Breast epithelium (tissue), 4 donors: Measurements from ENCODE around the gene CPLANE2. TPM values are rescaled to one million over a fixed set of nuclear protein-coding genes. Genes with fewer than 3 reads are reported as not detected.

Experiments used
- DNase-seq, 2 donors: peaks; one replicate each; pipeline ENCODE4 v3.0.0-alpha.2; 2019; ENCODE audit warnings: low spot score in 2 of 2
- H3K27ac ChIP-seq, 2 donors: fragments of 200-600 bp; sonication (generic) in 1 of 2; one replicate each; pipeline ENCODE4 v1.5.1; 2016 to 2019; ENCODE audit warnings: mild to moderate bottlenecking in 1 of 2
- H3K27me3 ChIP-seq, 2 donors: fragments of 200-600 bp; sonication (generic) in 1 of 2; one replicate each; pipeline versions ENCODE4 v1.5.1 to v1.6.0; 2017 to 2019; ENCODE audit warnings: control low read depth in 1 of 2, mild to moderate bottlenecking in 1 of 2
- H3K36me3 ChIP-seq: fragments of 200-600 bp; one replicate; pipeline ENCODE4 v1.5.1; 2019
- H3K4me1 ChIP-seq, 2 donors: fragments of 200-600 bp; sonication (generic); one replicate each; pipeline ENCODE4 v1.5.1; 2016 to 2019; ENCODE audit warnings: control low read depth in 1 of 2
- H3K4me3 ChIP-seq, 3 donors: fragments of 200-600 bp; sonication (generic); 1 replicate in 2 of 3; 2 replicates in 1 of 3; pipeline ENCODE4 v1.5.1; 2016 to 2019; ENCODE audit warnings: mild to moderate bottlenecking in 3 of 3, moderate library complexity in 2 of 3
- H3K9me3 ChIP-seq, 2 donors: fragments of 200-600 bp; sonication (generic) in 1 of 2; one replicate each; pipeline ENCODE4 v1.5.1; 2016 to 2019; ENCODE audit warnings: control low read depth in 1 of 2
- POLR2A ChIP-seq: fragments of 450-650 bp; IDR thresholded peaks from one replicate; pipeline ENCODE4 v1.6.1; 2016; ENCODE audit warnings: antibody characterized with exemption, mild to moderate bottlenecking, moderate library complexity
- POLR2AphosphoS5 ChIP-seq, 3 donors: sonication (generic); formaldehyde crosslinking; IDR thresholded peaks; one replicate each; pipeline ENCODE4 v1.6.1; 2017; ENCODE audit warnings: antibody characterized with exemption in 3 of 3
- intact Hi-C: fragments of 100-400 bp; cut with DNase I; formaldehyde crosslinking; loops from one replicate; pipeline ENCODE4 v1.15.1; 2023; ENCODE audit warnings: low total_unique reads
- total RNA-seq, 3 donors: library from RNA; depleted of rRNA; stranded (reverse); fragments of >200 nt; gene quantifications; one replicate each; pipeline ENCODE4 v1.1.0, GENCODE V29; 2016
- TF ChIP-seq, protein P1 (sequence below), 3 donors: fragments of 450-650 bp; IDR thresholded peaks; one replicate each; pipeline ENCODE4 v1.5.1; 2016 to 2017; ENCODE audit warnings: antibody characterized with exemption in 3 of 3, mild to moderate bottlenecking in 3 of 3, moderate library complexity in 3 of 3

Gene CPLANE2
- total RNA-seq, 3 donors from 2014 or later, result 4.3 to 9.5 (median 8.2) TPM

DNA sequence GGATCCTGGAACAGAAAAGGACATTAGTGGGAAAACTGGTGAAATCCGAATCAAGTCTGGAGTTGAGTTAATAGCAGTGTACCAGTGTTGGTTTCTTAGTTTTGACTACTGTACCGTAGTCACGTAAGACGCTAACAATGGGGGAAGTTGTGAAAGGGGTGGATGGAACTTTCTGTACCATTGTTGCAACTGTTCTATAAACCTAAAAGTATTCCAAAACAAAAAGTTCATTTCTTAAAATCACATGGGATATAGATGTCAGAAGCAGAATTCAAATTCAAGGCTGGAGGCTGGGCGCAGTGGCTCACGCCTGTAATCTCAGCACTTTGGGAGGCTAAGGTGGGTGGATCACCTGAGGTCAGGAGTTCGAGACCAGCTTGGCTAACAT, 41.5 kb downstream of the CPLANE2 start:
- H3K9me3 ChIP-seq, result no peaks in the 10 kb centered on the region
- no peaks in the 10 kb centered on the region for H3K4me1 ChIP-seq
- no peak overlapping the region for H3K4me3 ChIP-seq
- no peak for DNase-seq
- intact Hi-C loops, result no loop called here
- H3K27me3 ChIP-seq, result no peaks in the 10 kb centered on the region
- no peaks in the 10 kb centered on the region for H3K36me3 ChIP-seq
- H3K27ac ChIP-seq, result no peak overlapping the region
- no peak for TF ChIP-seq POLR2A
- TF ChIP-seq, protein P1, sequence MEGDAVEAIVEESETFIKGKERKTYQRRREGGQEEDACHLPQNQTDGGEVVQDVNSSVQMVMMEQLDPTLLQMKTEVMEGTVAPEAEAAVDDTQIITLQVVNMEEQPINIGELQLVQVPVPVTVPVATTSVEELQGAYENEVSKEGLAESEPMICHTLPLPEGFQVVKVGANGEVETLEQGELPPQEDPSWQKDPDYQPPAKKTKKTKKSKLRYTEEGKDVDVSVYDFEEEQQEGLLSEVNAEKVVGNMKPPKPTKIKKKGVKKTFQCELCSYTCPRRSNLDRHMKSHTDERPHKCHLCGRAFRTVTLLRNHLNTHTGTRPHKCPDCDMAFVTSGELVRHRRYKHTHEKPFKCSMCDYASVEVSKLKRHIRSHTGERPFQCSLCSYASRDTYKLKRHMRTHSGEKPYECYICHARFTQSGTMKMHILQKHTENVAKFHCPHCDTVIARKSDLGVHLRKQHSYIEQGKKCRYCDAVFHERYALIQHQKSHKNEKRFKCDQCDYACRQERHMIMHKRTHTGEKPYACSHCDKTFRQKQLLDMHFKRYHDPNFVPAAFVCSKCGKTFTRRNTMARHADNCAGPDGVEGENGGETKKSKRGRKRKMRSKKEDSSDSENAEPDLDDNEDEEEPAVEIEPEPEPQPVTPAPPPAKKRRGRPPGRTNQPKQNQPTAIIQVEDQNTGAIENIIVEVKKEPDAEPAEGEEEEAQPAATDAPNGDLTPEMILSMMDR (IDR thresholded peaks at IDR 0.05), result no peak
- TF ChIP-seq POLR2AphosphoS5 (IDR thresholded peaks at IDR 0.05), result no peak

DNA sequence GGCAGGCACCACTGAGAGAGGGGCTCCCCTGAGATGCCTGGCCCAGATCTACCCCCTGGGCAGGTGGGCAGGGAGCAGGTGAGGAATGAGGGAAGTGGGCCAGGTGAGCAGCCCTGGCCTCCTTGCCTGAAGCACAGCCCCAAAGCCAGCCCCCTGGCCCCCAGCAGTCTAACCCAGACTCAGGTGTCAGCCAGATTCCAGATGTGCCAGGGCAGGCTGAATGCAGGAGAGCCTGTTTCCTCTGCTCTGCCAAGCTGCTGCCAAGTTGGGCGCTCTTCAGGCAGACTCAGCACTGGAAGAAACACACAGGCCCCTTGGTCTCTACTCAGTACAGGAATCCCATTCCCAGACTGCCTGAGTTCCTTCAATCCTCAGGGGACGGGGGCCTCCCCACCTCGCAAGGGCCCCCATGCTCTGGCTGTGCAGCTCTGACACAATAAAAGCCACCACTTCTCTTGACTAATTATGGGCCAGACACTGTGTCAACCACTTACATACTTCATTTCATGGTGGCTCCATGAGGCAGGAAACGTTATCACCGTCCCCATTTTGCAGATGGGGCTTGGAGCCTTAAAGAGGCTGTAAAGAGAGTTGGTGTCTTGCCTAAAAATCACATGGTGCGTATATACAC, 45.0 kb downstream of the CPLANE2 start:
- intact Hi-C loops, result no loop called here
- DNase-seq, result no peak
- Histone ChIP-seq H3K4me1 (no peaks in the 10 kb centered on the region), H3K4me3 (no peak overlapping the region), H3K36me3 (no peaks in the 10 kb centered on the region), H3K9me3 (no peaks in the 10 kb centered on the region), H3K27ac (peak overlapping the region in 1 of 2 donors; percentile 36), H3K27me3 (no peaks in the 10 kb centered on the region)
- no peak for TF ChIP-seq POLR2AphosphoS5 (IDR thresholded peaks at IDR 0.05)
- TF ChIP-seq POLR2A, result no peak
- TF ChIP-seq, protein P1 (IDR thresholded peaks at IDR 0.05), result no peak

DNA sequence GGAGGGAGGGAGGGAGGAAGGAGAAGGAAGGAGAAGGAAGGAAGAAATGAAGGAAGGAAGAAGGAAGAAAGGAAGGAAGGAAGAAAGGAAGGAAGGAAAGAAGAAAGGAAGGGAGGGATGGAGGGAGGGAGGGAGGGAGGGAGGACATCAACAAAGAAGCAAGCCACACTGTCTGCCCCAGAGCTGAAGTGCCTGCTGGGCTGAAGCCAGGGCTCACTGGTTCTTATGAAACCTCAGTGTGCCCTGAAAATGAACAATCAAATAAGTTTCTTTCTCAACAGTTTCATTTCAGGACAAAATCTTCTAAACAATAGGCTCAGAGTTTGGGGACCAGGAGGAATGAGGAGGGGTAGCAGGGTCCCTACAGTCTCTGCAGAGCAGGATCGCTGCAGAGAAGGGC, 45.7 kb downstream of the CPLANE2 start:
- Histone ChIP-seq H3K4me1 (no peaks in the 10 kb centered on the region), H3K27me3 (no peaks in the 10 kb centered on the region), H3K27ac (peak overlapping the region in 1 of 2 donors; percentile 36), H3K36me3 (no peaks in the 10 kb centered on the region), H3K9me3 (no peaks in the 10 kb centered on the region), H3K4me3 (no peak overlapping the region)
- TF ChIP-seq, protein P1 (IDR thresholded peaks at IDR 0.05), result no peak
- TF ChIP-seq POLR2A, result no peak
- TF ChIP-seq POLR2AphosphoS5 (IDR thresholded peaks at IDR 0.05), result no peak
- intact Hi-C loops, result no loop called here
- DNase-seq, result no peak

GRCh38 chr1:16189921-16190621, 46.9 kb downstream of the CPLANE2 start:
- Histone ChIP-seq H3K36me3 (no peaks in the 10 kb centered on the region), H3K4me1 (no peaks in the 10 kb centered on the region), H3K9me3 (no peaks in the 10 kb centered on the region), H3K27me3 (no peaks in the 10 kb centered on the region), H3K27ac (no peak overlapping the region), H3K4me3 (no peak overlapping the region)
- intact Hi-C loops, result no loop called here
- DNase-seq, result no peak
- no peak for TF ChIP-seq POLR2A
- TF ChIP-seq, protein P1 (IDR thresholded peaks at IDR 0.05), result no peak
- no peak for TF ChIP-seq POLR2AphosphoS5 (IDR thresholded peaks at IDR 0.05)

DNA sequence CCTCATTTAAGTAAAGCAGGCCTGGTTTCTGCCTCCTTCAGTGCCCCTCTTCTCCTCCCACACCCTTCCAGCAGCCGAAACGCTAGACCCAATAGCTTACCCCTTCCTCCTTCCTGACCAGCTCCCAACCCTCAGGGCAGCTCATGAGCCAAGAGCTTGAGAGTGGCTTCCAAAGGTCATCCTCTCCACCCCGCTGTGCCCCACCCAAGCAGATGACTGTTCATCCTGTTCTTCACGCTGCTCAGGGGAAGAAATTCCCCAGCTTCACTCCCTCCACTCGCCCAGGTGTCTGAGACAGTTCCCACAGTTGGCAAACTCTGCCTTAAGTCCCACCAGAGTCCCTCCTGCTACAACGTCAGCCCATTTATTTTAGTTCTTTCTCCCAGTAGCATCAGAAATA, 48.0 kb downstream of the CPLANE2 start:
- DNase-seq, result no peak
- no peaks in the 10 kb centered on the region for H3K9me3 ChIP-seq
- TF ChIP-seq, protein P1 (IDR thresholded peaks at IDR 0.05), result no peak
- no peak for TF ChIP-seq POLR2A
- no peaks in the 10 kb centered on the region for H3K36me3 ChIP-seq
- peaks cover 0 to under 1% of the 10 kb centered on the region in 2 donors for H3K4me1 ChIP-seq
- H3K4me3 ChIP-seq, result no peak overlapping the region
- intact Hi-C loops, result no loop called here
- no peaks in the 10 kb centered on the region for H3K27me3 ChIP-seq
- H3K27ac ChIP-seq, result no peak overlapping the region
